ENCODE measurements around the gene CAMP. TPM values are rescaled to one million over a fixed set of nuclear protein-coding genes. Genes with fewer than 3 reads are reported as not detected.
A peak's percentile ranks its signal among the peaks of the same experiment; 100 is the strongest.
"Not testable (repeated sequence)": the region's sequence is repeated elsewhere in the genome, so short reads cannot be mapped to it uniquely, and the experiment has no call there.

The CAMP gene
- total RNA-seq, 1 experiment from 2014 or later: 0.45 TPM

DNA sequence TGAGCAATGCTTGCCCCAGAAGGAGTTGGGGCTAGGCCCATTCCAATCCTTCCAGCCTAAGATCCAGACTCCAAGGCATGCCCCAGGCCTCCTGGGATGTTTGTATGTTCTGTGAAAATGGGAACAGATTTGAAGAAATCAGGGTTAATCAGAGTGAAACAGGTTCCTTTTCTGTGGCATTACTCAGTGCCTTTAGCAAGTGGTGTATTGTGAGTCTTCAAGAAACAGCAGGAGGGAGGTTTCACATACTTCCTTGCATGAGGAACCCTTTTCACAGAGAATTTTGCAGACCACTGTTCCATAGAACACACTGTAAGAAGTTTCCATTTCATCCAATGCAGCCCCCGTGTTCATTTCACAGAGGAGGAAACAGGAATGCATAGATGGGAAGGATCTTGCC lies 26.7 kb upstream of the CAMP start:
- no peaks in the 10 kb centered on the region for H3K27me3 ChIP-seq
- DNase-seq: no peak
- no peak overlapping the region for H3K4me3 ChIP-seq
- no peak overlapping the region for H3K27ac ChIP-seq
- H3K9me3 ChIP-seq (replicated peaks): no peaks in the 10 kb centered on the region
- no peaks in the 10 kb centered on the region for H3K36me3 ChIP-seq
- no peaks in the 10 kb centered on the region; the same call in 1 of the 2 replicates for H3K4me1 ChIP-seq

DNA sequence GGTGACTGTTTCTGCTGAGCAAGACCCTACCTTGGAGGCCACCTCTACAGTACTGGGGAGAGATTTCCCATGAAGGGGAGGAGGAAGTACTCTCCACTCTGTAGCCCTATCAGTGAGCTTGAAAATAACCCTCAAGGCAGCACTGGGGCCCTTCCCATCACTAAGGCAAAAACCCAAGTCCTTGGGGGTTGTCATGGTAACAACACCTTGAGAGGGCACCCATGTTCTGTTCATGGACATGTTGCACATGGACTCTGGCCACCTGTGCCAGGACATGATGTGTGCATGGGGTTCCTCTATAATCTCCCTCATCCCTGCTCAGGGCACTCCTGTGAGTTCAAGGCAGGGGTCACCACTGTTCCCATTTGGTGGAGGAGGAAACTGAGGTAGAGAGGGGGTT lies 24.2 kb upstream of the CAMP start:
- no peaks in the 10 kb centered on the region; the same call in 1 of the 2 replicates for H3K4me1 ChIP-seq
- no peaks in the 10 kb centered on the region for H3K27me3 ChIP-seq
- H3K9me3 ChIP-seq (replicated peaks): no peaks in the 10 kb centered on the region
- DNase-seq: no peak
- H3K4me3 ChIP-seq: no peak overlapping the region
- no peak overlapping the region for H3K27ac ChIP-seq
- no peaks in the 10 kb centered on the region for H3K36me3 ChIP-seq

DNA sequence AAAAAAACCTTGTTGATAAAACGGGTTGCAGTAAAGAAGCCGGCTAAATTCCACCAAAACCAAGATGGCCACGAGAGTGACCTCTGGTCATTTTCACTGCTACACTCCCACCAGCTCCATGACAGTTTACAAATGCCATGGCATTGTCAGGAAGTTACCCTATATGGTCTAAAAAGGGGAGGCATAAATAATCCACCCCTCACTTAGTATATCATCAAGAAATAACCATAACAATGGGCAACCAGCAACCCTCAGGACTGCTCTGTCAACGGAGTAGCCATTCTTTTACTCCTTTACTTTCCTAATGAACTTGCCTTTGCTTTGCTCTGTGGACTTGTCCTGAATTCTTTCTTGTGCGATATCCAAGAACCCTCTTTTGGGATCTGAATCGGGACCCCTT lies 20.7 kb upstream of the CAMP start:
- H3K9me3 ChIP-seq (replicated peaks): no peaks in the 10 kb centered on the region
- DNase-seq: no peak
- no peaks in the 10 kb centered on the region for H3K36me3 ChIP-seq
- H3K27me3 ChIP-seq: no peaks in the 10 kb centered on the region
- no peak overlapping the region for H3K27ac ChIP-seq
- H3K4me3 ChIP-seq: no peak overlapping the region
- H3K4me1 ChIP-seq: no peaks in the 10 kb centered on the region

DNA sequence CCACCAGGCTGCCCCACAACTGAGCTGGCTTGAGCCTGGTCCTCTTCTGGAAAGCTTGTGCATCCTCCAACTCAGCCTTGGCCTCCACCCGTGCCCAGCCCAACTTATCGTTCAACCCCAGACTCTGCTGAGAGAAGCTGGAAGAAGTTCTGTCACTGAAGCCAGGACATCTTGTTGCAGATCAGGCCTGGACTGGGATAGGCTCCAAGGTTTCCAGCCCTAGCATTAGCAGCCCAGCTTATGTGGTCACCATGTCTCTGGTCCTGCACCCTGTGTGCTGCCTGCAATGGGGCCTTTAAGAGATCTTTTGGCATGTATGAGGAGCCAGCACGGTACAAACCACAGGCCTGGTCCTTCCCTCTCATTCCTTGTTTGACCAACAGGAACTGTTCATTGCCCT lies 15.2 kb upstream of the CAMP start:
- Histone ChIP-seq H3K4me1 (no peaks in the 10 kb centered on the region), H3K9me3 (replicated peaks) (no peaks in the 10 kb centered on the region), H3K27me3 (no peaks in the 10 kb centered on the region), H3K36me3 (no peaks in the 10 kb centered on the region), H3K4me3 (no peak overlapping the region), H3K27ac (no peak overlapping the region)
- DNase-seq: no peak

DNA sequence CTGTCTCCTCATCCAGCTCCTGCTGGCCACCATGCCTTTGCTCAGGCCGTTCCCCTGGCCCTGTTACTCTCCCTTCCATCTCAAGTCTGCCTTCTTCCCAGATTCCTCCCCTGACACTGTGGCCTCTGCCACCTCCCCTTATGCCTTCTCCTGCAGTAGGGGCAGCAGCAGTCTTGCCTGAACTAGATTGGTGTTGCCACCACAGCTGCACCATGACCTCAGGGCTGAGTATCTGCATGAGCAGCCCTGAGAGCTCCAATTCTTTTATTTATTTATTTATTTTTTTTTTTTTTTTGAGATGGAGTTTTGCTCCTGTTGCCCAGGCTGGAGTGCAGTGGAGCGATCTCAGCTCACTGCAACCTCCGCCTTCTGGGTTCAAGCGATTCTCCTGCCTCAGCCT lies 13.8 kb upstream of the CAMP start:
- H3K4me1 ChIP-seq: no peaks in the 10 kb centered on the region
- H3K9me3 ChIP-seq (replicated peaks): no peaks in the 10 kb centered on the region
- no peak overlapping the region for H3K27ac ChIP-seq
- no peak for DNase-seq
- H3K27me3 ChIP-seq: no peaks in the 10 kb centered on the region
- no peak overlapping the region for H3K4me3 ChIP-seq
- no peaks in the 10 kb centered on the region for H3K36me3 ChIP-seq

DNA sequence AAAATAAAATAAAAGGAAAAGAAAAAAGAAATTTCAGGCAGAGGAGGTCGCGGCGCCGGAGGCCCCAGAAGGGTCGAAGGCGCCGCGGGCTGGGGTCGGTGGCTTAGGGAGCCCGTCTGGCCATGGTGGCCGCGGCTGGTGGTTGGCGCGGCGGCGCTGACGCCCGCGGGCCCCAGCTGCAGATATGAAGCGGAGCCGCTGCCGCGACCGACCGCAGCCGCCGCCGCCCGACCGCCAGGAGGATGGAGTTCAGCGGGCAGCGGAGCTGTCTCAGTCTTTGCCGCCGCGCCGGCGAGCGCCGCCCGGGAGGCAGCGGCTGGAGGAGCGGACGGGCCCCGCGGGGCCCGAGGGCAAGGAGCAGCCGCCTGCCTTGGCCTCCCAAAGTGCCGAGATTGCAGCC lies 12.8 kb upstream of the CAMP start:
- not testable (repeated sequence) for H3K4me3 ChIP-seq; H3K27me3 ChIP-seq; DNase-seq; H3K4me1 ChIP-seq; H3K36me3 ChIP-seq; H3K27ac ChIP-seq; H3K9me3 ChIP-seq (replicated peaks)

DNA sequence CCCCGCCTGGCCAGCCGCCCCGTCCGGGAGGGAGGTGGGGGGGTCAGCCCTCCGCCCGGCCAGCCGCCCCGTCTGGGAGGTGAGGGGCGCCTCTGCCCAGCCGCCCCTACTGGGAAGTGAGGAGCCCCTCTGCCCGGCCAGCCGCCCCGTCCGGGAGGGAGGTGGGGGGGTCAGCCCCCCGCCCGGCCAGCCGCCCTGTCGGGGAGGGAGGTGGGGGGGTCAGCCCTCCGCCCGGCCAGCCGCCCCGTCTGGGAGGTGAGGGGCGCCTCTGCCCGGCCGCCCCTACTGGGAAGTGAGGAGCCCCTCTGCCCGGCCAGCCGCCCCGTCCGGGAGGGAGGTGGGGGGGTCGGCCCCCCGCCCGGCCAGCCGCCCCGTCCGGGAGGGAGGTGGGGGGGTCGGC lies 11.5 kb upstream of the CAMP start:
- H3K27ac ChIP-seq; H3K9me3 ChIP-seq (replicated peaks); H3K4me3 ChIP-seq; H3K4me1 ChIP-seq; H3K27me3 ChIP-seq; H3K36me3 ChIP-seq; DNase-seq: not testable (repeated sequence)

DNA sequence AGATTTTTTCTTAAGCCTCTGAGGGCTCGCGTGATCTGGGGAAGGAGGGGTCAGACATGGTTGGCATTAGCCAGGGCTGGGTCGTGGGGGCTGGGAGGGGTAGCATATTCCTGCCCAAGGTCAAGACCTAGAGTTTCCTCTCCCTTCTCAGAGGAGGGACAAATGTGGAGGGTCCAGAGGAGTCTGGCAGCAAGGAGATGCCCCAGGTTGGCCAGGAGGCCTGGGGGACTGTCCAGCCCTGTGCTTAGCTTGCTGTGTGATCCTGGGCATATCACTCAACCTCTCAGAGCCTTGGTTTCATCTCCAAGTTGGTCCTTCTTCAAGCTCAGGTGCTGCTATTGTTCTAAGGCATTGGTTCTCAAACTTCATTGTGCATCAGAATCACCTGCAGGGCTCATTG lies 9.1 kb upstream of the CAMP start:
- H3K9me3 ChIP-seq (replicated peaks): no peaks in the 10 kb centered on the region
- no peak for DNase-seq
- peaks cover 3% of the 10 kb centered on the region; the same call in 1 of the 2 replicates for H3K4me1 ChIP-seq
- H3K27ac ChIP-seq: no peak overlapping the region
- H3K4me3 ChIP-seq: no peak overlapping the region
- no peaks in the 10 kb centered on the region for H3K27me3 ChIP-seq
- H3K36me3 ChIP-seq: no peaks in the 10 kb centered on the region

DNA sequence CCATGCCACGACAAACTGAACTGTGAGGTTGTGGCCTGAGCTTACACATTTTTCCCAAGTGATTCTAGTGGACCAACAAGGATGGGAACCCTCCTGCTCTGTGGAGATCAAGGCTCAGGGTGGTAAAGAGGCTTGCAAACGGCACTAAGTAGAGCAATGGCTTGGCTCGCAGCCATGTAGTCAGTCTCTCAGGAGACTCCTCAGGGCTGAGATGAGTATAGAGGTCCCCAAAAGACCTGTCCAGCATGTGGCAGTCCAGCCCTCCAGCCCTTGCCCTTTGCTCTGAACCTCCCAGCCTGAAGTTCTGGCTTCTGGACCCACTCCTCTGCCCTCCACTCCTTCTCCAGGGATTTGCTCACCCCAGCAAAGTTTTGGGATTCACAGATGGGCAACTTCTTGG lies 8.3 kb upstream of the CAMP start:
- Histone ChIP-seq H3K36me3 (no peaks in the 10 kb centered on the region), H3K27me3 (no peaks in the 10 kb centered on the region), H3K4me1 (peaks cover 3% of the 10 kb centered on the region; the same call in 1 of the 2 replicates), H3K27ac (no peak overlapping the region), H3K9me3 (replicated peaks) (no peaks in the 10 kb centered on the region), H3K4me3 (no peak overlapping the region)
- no peak for DNase-seq

DNA sequence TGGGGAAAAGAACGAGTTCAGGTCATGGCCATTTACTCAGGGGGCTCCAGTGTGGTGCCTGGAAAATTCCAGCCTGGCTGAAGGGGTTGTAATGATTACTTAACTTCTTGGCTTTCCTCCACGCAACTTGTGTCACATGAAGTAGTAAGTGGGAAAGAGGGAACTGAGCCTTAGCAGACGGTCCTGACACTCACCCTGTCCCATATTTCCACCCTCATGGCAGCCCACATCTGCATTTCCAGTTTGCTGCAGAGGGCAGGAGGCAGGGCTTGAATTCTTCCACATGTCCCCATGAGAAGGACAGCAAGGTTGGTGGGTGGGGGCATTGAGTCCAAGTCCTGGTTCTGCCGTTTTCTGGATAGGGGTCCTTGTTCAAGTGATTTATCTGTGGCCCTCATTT lies 7.8 kb upstream of the CAMP start:
- Histone ChIP-seq H3K36me3 (no peaks in the 10 kb centered on the region), H3K9me3 (replicated peaks) (no peaks in the 10 kb centered on the region), H3K27me3 (no peaks in the 10 kb centered on the region), H3K4me3 (no peak overlapping the region), H3K4me1 (peaks cover 3% of the 10 kb centered on the region; the same call in 1 of the 2 replicates), H3K27ac (0 out of 2 replicates have a peak overlapping the region, but pooled peaks have one; percentile 23)
- DNase-seq: no peak

DNA sequence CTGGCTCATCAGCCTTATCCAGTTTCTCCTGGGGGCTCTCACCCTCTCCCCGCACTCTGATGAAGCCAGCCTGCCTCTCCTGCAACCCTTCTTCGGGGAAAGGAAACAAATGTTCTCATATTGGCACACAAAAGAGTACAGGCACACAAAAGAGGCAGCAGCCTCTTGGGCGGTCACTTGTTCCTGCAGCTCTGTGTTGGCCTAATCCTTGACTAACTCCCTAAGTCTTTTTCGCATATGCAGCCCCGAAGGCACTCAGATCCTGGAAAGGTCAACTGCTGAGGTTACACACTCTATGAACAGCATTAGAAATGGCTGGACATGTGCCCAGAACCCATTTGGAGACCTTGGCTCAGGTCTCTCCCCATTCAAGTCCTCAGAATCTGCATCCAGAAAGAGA lies 7.4 kb upstream of the CAMP start:
- no peaks in the 10 kb centered on the region for H3K9me3 ChIP-seq (replicated peaks)
- no peaks in the 10 kb centered on the region for H3K27me3 ChIP-seq
- no peak overlapping the region for H3K4me3 ChIP-seq
- no peaks in the 10 kb centered on the region for H3K36me3 ChIP-seq
- 0 out of 2 replicates have a peak overlapping the region, but pooled peaks have one; percentile 23 for H3K27ac ChIP-seq
- peaks cover 3% of the 10 kb centered on the region; the same call in 1 of the 2 replicates for H3K4me1 ChIP-seq
- peak; percentile 19 to 45 for DNase-seq

DNA sequence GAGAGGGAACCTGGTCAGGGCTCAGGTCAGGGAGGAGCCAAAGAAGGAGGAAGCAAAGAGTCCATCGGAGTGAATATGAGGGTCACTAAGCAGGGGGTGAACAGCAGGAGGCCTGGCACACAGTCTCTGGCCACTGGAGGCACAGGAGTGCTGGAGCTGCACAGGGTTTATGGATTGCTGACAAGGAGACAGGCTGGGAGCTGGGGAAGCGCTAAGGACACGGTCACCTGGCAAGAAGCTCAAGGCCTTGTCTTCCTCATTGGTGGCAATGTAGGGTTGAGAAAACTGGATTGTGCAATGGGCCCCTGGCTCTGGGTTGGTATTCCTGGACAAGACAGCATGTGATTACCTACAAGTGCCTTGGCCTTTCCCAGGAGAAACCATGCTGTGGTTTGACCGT lies 5.8 kb upstream of the CAMP start:
- Histone ChIP-seq H3K27me3 (no peaks in the 10 kb centered on the region), H3K4me1 (peaks cover 3% of the 10 kb centered on the region; the same call in 1 of the 2 replicates), H3K4me3 (no peak overlapping the region), H3K27ac (no peak overlapping the region), H3K9me3 (replicated peaks) (no peaks in the 10 kb centered on the region), H3K36me3 (no peaks in the 10 kb centered on the region)
- DNase-seq: no peak

DNA sequence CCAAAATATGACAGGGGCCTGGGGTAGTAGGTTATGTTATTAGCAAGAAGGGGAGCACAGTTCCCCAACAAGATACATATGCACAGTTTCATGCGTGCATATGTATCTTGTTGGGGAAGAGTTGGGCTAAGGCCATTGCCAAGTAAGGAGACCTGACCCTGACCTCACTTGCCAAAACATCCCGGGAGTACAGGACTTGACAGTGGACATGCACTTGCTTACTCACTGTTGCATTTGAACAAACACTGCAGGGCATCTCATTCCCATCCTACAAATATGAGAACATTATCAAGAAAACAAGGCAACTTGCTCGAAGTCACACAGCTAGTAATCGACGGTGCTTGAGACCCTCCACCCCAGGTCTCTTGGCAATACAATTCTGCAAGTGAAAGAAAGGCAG lies 4.8 kb upstream of the CAMP start:
- peaks cover 10% of the 10 kb centered on the region for H3K4me1 ChIP-seq
- no peak for DNase-seq
- H3K36me3 ChIP-seq: no peaks in the 10 kb centered on the region
- no peaks in the 10 kb centered on the region for H3K9me3 ChIP-seq (replicated peaks)
- no peak overlapping the region for H3K4me3 ChIP-seq
- H3K27me3 ChIP-seq: no peaks in the 10 kb centered on the region
- no peak overlapping the region for H3K27ac ChIP-seq

DNA sequence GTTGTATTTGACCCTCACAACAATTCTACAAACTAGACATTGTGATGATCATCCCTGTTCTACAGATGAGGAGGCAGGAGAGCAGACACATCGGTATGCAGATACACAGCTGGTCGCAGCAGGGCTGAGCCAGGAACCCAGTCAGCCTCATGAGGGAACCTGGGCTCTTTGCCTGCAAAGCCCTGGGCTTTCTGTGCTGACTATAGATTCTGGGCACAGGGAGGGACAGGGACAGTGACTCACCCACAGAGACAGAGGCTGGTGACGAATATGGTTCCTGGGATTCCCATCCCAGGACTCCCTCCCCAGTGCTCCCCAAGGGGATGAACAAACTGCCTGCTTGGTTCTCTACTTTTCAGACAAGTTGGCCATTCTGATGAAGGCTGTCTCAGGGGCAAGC lies 3.8 kb upstream of the CAMP start:
- DNase-seq: no peak
- Histone ChIP-seq H3K4me1 (peaks cover 10% of the 10 kb centered on the region), H3K9me3 (replicated peaks) (no peaks in the 10 kb centered on the region), H3K36me3 (no peaks in the 10 kb centered on the region), H3K4me3 (no peak overlapping the region), H3K27ac (no peak overlapping the region), H3K27me3 (no peaks in the 10 kb centered on the region)

DNA sequence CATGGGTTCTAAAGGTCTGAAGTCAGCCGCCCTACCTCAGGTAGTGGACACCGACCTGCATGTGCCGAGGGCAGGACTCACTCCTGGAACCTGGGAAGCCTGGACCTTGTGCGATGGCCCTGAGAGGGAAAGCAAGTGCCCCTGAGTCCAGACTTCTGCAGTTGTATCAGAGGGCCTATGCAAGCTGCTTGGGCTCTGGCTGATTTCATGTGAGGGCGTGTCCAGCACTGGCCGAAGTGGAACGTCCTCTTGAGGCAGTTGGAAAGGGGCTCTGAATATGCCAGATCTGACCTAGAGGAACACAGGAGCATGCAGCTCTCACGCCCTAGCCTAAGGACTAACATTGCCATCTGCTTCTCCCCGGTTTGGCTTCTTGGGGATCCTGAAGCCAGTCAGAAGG lies 2.5 kb upstream of the CAMP start:
- H3K4me1 ChIP-seq: peaks cover 7% of the 10 kb centered on the region; the same call in 1 of the 2 replicates
- DNase-seq: no peak
- no peak overlapping the region for H3K27ac ChIP-seq
- no peaks in the 10 kb centered on the region for H3K9me3 ChIP-seq (replicated peaks)
- no peak overlapping the region for H3K4me3 ChIP-seq
- H3K27me3 ChIP-seq: no peaks in the 10 kb centered on the region
- no peaks in the 10 kb centered on the region for H3K36me3 ChIP-seq

DNA sequence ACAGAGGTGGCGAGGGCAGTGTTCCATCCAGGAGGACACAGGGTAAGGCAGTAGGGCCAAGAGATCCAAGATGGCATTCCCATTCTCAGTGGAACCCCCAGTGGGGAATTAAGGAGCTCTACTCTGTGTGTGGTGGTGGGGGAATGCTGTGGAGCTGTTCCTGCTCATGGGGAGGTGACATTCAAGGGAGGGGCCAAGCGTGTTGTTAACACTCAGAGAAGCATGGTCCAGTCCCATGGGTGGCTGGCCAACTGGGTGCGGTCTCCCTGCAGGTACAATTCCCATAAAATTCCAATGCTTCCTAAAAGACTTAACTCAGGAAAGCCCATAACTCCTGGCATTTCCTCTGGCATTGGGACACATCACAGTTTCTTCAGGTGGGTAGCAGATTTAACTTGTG lies 2.3 kb downstream of the CAMP start:
- DNase-seq: no peak
- no peaks in the 10 kb centered on the region for H3K36me3 ChIP-seq
- H3K4me3 ChIP-seq: no peak overlapping the region
- no peaks in the 10 kb centered on the region for H3K9me3 ChIP-seq (replicated peaks)
- H3K27me3 ChIP-seq: no peaks in the 10 kb centered on the region
- H3K4me1 ChIP-seq: peaks cover 7% of the 10 kb centered on the region; the same call in 1 of the 2 replicates
- no peak overlapping the region for H3K27ac ChIP-seq

All from SJCRH30 (cell line).